ENCODE measurements around the gene UCN.

UCN gene

DNA sequence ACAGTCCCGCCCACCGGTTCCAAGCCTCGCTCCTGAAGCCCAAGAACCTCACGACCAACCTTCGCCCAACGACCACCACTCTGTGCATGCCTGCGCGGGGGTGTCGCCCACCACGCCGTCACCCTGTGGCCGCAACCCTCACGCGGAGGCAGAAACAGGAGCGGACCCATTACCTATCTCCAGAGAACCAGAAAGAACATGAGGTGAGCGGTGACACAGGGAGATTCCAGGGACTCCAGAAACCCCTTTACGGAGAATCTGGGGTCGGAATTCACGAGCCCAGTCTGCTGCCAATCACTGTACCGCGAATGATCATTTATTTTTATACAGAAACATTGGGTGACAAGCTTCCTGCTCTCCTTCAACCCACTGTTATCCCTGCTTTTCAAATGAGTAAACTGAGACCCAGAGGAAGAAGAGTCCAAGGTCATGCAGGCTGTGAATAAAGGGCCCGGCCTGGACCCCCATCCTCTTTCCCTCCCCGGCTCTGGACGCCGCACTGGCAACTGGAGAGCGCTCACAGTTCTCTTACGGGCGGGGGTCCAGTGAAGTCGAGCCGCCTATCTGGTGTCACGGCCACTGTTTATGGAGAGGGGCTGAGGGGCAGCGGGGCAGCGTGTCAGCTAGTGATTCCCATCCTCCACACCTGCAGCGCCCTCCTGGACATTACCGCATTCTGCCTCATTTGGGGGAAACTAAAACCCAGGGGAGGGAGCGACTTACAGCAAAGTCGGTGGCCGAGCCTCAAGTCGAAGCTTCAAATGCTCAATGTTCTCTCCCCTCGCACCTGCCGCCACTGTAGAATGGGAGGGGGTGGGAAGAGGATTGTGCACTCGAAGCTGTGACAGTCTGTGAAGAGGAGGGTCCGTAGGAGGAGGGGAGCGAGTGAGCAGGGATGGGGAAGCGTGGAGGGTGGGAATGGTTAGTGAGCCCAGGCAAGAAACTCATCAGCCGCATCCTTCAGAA lies 44.7 kb downstream of the UCN start:
- Histone ChIP-seq H3K9ac (ENCODE audit: insufficient read length, low read depth) (peak overlapping the region; percentile 42), H3K36me3 (ENCODE audit: insufficient read depth, insufficient read length, low read length) (no peaks in the 10 kb centered on the region), H3K4me1 (ENCODE audit: insufficient read depth, insufficient read length) (peaks cover 3% of the 10 kb centered on the region), H3K27me3 (ENCODE audit: insufficient read depth, insufficient read length) (peaks cover 79% of the 10 kb centered on the region), H3K9me3 (ENCODE audit: insufficient read depth, low read length) (peaks cover 4% of the 10 kb centered on the region; the same call in 1 of the 2 replicates), H3K4me3 (ENCODE audit: insufficient read length, low read depth) (peak overlapping the region; percentile 32)
- DNase-seq (ENCODE audit: low read depth, low spot score), result no peak
- TF ChIP-seq SUZ12 (IDR thresholded peaks at IDR 0.05; ENCODE audit: extremely low read depth, insufficient read depth, insufficient read length), result peak; percentile 62
- no peak for TF ChIP-seq YY1 (IDR thresholded peaks at IDR 0.05; ENCODE audit: insufficient read depth, insufficient read length)

DNA sequence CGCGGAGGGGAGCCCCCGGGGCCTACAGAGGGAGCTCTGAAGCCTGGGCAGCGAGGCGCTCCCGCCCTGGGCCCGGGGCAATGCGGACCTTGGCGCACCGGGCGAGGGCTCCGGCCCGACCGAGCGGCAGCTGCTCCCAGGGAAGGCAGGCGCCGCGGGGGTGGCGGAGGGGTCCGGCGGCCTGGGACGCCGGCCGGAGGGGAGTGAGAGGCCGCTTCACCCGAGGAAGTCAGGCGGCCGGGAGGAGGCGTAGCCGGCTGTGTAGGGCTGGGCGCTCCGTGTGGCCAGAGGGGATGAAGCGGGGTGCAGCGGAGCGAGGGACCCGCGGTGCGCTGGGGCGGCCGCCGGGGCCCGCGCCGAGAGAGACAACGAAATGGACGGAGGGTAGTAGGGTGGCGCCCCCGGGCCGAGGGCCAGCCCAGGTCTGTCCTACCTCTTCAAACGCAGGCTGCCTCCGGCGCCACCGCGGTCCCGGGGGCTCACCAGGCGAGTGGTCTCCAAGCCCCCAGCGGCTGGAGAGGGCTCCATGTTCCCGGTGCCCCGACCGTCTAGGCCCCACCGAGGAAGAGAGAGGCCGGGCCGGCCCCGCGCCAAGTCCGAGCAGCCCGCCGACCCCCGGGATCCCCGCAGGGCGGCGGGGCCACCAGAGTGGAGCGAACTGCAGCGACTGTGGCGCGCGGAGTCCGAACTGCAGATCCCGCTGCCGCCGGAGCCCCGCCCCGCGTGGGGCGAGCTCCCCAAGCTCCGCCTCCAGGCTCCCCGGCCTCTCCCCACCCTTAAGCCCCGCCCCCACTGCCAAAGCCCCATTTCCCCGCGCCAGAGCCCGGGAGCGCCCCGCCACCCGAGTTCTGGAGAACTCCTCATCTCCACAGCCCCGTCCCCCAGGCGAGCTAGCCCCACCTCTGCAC lies 45.6 kb downstream of the UCN start, which contains the start of gene SLC30A3:
Gene SLC30A3 (minus strand): TSS at position 669 of the 908 bp plus-strand sequence. CDS start 141 bp downstream, at position 528.
- peaks cover 79% of the 10 kb centered on the region for H3K27me3 ChIP-seq (ENCODE audit: insufficient read depth, insufficient read length)
- no peaks in the 10 kb centered on the region for H3K36me3 ChIP-seq (ENCODE audit: insufficient read depth, insufficient read length, low read length)
- DNase-seq (ENCODE audit: low read depth, low spot score), result no peak
- peaks cover 4% of the 10 kb centered on the region; the same call in 1 of the 2 replicates for H3K9me3 ChIP-seq (ENCODE audit: insufficient read depth, low read length)
- peaks cover 3% of the 10 kb centered on the region for H3K4me1 ChIP-seq (ENCODE audit: insufficient read depth, insufficient read length)
- peak within 1 kb of the TSS; percentile 64 for H3K9ac ChIP-seq (ENCODE audit: insufficient read length, low read depth)
- TF ChIP-seq SUZ12 (IDR thresholded peaks at IDR 0.05; ENCODE audit: extremely low read depth, insufficient read depth, insufficient read length), result no peak
- no peak for TF ChIP-seq ZNF274 (IDR thresholded peaks at IDR 0.05; ENCODE audit: low read depth, low read length)
- TF ChIP-seq YY1 (IDR thresholded peaks at IDR 0.05; ENCODE audit: insufficient read depth, insufficient read length), result no peak
- peak within 1 kb of the TSS; percentile 49 for H3K4me3 ChIP-seq (ENCODE audit: insufficient read length, low read depth)

DNA sequence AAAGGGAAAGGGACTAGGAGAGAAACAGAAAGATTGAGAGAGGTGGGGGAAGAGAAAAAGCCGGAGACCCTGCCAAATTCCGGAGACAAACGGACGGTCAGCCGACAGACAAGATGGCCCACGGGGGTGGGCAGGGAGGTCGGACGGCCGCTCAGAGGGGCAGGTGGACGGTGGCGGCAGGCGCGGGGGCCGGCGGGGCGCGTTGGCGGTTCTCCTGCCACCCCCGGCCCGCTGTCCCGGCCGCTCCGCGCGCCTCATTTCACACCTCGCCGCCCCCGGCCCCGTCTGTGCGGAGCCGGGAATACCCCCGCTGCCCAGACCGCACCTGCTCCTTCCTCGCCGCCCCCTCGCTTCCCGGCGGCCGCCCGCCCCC lies 46.3 kb downstream of the UCN start:
- Histone ChIP-seq H3K9ac (ENCODE audit: insufficient read length, low read depth) (no peak overlapping the region), H3K27me3 (ENCODE audit: insufficient read depth, insufficient read length) (peaks cover 74% of the 10 kb centered on the region), H3K9me3 (ENCODE audit: insufficient read depth, low read length) (peaks cover 4% of the 10 kb centered on the region; the same call in 1 of the 2 replicates), H3K4me3 (ENCODE audit: insufficient read length, low read depth) (peak overlapping the region; percentile 49), H3K36me3 (ENCODE audit: insufficient read depth, insufficient read length, low read length) (no peaks in the 10 kb centered on the region), H3K4me1 (ENCODE audit: insufficient read depth, insufficient read length) (peaks cover 6% of the 10 kb centered on the region)
- DNase-seq (ENCODE audit: low read depth, low spot score), result no peak
- TF ChIP-seq SUZ12 (IDR thresholded peaks at IDR 0.05; ENCODE audit: extremely low read depth, insufficient read depth, insufficient read length) (peak; percentile 22), YY1 (IDR thresholded peaks at IDR 0.05; ENCODE audit: insufficient read depth, insufficient read length) (no peak), ZNF274 (IDR thresholded peaks at IDR 0.05; ENCODE audit: low read depth, low read length) (no peak)

DNA sequence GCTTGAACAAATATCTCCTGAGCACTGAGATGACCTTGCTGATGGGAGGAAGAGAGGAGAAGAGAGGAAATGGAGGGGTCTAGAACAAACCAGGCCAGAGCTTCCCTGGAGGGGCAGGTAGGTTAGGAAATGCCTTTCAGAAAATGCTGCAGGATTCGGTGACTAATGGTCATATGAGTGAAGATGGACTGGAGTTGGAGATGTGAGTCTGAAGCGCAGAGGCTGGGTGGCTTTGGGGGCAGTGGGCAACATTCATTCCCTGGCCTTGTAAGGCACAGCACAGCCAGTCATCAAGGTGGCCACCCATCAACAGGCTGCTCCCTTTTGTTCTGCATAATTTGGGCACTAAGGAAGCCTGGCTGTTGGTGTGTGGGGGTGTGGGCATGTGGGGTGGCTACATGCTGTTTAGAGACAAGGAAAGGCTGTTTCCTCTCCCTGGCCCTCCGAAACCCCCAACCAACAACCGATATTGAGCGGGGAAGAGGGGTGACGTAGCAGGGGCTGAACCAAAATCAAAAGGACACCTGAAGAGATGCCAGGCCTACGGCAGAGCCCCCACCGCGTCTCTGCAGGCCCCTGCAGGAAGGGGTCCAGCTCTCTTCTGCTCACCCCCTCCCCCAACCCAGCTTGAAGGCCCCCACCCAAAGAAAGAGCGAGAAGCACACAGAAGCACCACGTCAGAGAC lies 46.9 kb downstream of the UCN start:
- Histone ChIP-seq H3K36me3 (ENCODE audit: insufficient read depth, insufficient read length, low read length) (no peaks in the 10 kb centered on the region), H3K9me3 (ENCODE audit: insufficient read depth, low read length) (peaks cover 4% of the 10 kb centered on the region; the same call in 1 of the 2 replicates), H3K9ac (ENCODE audit: insufficient read length, low read depth) (no peak overlapping the region), H3K27me3 (ENCODE audit: insufficient read depth, insufficient read length) (peaks cover 70% of the 10 kb centered on the region), H3K4me3 (ENCODE audit: insufficient read length, low read depth) (no peak overlapping the region), H3K4me1 (ENCODE audit: insufficient read depth, insufficient read length) (peaks cover 6% of the 10 kb centered on the region)
- DNase-seq (ENCODE audit: low read depth, low spot score), result no peak
- no peak for TF ChIP-seq SUZ12 (IDR thresholded peaks at IDR 0.05; ENCODE audit: extremely low read depth, insufficient read depth, insufficient read length)
- no peak for TF ChIP-seq ZNF274 (IDR thresholded peaks at IDR 0.05; ENCODE audit: low read depth, low read length)

DNA sequence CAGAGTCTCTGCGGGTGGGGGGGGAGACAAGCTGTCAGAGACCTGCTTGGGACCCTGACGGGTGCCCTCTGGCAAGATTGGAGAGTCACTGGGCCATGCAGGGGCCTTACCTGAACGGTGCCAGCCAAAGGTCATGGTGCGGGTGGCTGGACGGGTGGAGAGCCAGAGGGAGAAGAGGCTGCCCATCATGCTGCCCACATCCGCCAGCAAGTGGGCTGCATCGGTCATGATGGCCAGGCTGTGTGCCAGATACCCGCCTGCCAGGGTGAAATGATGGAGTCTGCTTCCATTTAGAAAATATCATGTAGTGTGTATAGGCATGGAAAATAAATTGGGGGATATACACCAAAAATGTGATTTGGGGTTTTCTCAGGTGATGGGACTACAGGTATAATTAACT lies 50.2 kb downstream of the UCN start:
- Histone ChIP-seq H3K36me3 (ENCODE audit: insufficient read depth, insufficient read length, low read length) (no peaks in the 10 kb centered on the region), H3K9me3 (ENCODE audit: insufficient read depth, low read length) (no peaks in the 10 kb centered on the region), H3K9ac (ENCODE audit: insufficient read length, low read depth) (no peak overlapping the region), H3K4me3 (ENCODE audit: insufficient read length, low read depth) (no peak overlapping the region), H3K27me3 (ENCODE audit: insufficient read depth, insufficient read length) (peaks cover 37% of the 10 kb centered on the region), H3K4me1 (ENCODE audit: insufficient read depth, insufficient read length) (peaks cover 6% of the 10 kb centered on the region)
- TF ChIP-seq YY1 (IDR thresholded peaks at IDR 0.05; ENCODE audit: insufficient read depth, insufficient read length), result no peak
- TF ChIP-seq ZNF274 (IDR thresholded peaks at IDR 0.05; ENCODE audit: low read depth, low read length), result no peak
- TF ChIP-seq SUZ12 (IDR thresholded peaks at IDR 0.05; ENCODE audit: extremely low read depth, insufficient read depth, insufficient read length), result no peak
- no peak for DNase-seq (ENCODE audit: low read depth, low spot score)

All from NT2/D1 (cell line).